ENCODE data around the gene FHOD3. TPM values are rescaled to one million over a fixed set of nuclear protein-coding genes. Genes with fewer than 3 reads are reported as not detected.

Gene FHOD3
- total and polyA plus RNA-seq, 2 experiments from 2014 or later = 2.7 to 8.7 TPM

DNA sequence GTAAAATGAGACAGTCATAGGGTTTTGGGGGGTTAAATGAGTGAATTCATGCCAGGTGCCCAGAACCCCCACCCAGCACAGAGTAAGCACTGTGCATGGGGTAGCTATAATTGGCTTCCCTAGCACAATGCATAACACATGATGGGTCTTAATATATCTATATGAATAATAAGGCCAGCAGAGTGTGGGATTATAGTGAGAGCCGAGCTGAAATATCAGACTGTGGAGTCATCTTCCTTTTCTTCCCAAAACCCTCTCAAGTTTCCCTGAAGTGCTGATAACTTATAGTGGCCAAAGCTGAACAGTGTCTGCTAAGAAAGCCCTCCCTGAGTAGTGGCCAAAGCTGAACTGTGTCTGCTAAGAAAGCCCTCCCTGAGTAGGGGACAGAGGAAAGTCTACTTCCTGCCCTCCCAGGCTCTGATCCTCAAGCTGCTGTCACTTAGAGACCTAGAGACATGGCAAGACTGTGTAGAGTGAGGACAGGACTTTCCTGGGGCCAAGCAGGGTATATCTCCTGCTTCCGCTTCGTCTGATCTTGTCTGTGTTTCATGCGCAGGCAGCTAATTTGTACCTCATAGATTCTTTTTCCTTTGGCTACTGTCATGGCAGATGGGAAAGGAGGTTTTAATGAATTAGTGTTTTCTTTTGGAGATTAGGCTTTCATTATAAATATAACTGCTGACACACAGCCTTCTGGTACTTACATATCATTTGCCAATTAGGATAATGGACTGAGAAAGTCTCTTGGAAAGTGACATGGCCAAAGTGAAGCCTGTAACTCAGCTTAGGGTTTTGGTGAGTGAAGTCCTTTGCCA lies 94.9 kb downstream of the FHOD3 start:
- Histone ChIP-seq H3K27ac (ENCODE audit: low read depth) (no peak overlapping the region), H3K4me3 (no peak overlapping the region), H4K20me1 (replicated peaks; ENCODE audit: insufficient read depth) (no peaks in the 10 kb centered on the region), H3K27me3 (ENCODE audit: insufficient read depth) (no peaks in the 10 kb centered on the region), H2AFZ (no peak overlapping the region), H3K4me1 (ENCODE audit: insufficient read depth) (no peaks in the 10 kb centered on the region), H3F3A (replicated peaks; ENCODE audit: low read depth) (no peaks in the 10 kb centered on the region), H3K79me2 (replicated peaks; ENCODE audit: insufficient read depth) (no peaks in the 10 kb centered on the region), H3K4me2 (no peak overlapping the region), H3K36me3 (ENCODE audit: insufficient read depth) (peaks cover 3% of the 10 kb centered on the region; the same call in 1 of the 2 replicates), H3K9me2 (ENCODE audit: insufficient read depth) (0 out of 2 replicates have a peak, but pooled peaks cover 3% of the 10 kb centered on the region)
- Mint-ChIP-seq H3K27ac (no peak overlapping the region), H3K9me3 (peaks cover 29% of the 10 kb centered on the region; the same call in 2 of the 3 replicates), H3K4me3 (no peak overlapping the region), H3K36me3 (ENCODE audit: low read depth) (peaks cover 22% of the 10 kb centered on the region; the same call in 2 of the 3 replicates), H3K4me1 (peaks cover 12% of the 10 kb centered on the region), H3K27me3 (ENCODE audit: insufficient read depth, low read depth, poor library complexity) (peaks cover 3% of the 10 kb centered on the region)
- ATAC-seq (no peak), DNase-seq (ENCODE audit: low spot score) (no peak)
- TF ChIP-seq, protein P1, sequence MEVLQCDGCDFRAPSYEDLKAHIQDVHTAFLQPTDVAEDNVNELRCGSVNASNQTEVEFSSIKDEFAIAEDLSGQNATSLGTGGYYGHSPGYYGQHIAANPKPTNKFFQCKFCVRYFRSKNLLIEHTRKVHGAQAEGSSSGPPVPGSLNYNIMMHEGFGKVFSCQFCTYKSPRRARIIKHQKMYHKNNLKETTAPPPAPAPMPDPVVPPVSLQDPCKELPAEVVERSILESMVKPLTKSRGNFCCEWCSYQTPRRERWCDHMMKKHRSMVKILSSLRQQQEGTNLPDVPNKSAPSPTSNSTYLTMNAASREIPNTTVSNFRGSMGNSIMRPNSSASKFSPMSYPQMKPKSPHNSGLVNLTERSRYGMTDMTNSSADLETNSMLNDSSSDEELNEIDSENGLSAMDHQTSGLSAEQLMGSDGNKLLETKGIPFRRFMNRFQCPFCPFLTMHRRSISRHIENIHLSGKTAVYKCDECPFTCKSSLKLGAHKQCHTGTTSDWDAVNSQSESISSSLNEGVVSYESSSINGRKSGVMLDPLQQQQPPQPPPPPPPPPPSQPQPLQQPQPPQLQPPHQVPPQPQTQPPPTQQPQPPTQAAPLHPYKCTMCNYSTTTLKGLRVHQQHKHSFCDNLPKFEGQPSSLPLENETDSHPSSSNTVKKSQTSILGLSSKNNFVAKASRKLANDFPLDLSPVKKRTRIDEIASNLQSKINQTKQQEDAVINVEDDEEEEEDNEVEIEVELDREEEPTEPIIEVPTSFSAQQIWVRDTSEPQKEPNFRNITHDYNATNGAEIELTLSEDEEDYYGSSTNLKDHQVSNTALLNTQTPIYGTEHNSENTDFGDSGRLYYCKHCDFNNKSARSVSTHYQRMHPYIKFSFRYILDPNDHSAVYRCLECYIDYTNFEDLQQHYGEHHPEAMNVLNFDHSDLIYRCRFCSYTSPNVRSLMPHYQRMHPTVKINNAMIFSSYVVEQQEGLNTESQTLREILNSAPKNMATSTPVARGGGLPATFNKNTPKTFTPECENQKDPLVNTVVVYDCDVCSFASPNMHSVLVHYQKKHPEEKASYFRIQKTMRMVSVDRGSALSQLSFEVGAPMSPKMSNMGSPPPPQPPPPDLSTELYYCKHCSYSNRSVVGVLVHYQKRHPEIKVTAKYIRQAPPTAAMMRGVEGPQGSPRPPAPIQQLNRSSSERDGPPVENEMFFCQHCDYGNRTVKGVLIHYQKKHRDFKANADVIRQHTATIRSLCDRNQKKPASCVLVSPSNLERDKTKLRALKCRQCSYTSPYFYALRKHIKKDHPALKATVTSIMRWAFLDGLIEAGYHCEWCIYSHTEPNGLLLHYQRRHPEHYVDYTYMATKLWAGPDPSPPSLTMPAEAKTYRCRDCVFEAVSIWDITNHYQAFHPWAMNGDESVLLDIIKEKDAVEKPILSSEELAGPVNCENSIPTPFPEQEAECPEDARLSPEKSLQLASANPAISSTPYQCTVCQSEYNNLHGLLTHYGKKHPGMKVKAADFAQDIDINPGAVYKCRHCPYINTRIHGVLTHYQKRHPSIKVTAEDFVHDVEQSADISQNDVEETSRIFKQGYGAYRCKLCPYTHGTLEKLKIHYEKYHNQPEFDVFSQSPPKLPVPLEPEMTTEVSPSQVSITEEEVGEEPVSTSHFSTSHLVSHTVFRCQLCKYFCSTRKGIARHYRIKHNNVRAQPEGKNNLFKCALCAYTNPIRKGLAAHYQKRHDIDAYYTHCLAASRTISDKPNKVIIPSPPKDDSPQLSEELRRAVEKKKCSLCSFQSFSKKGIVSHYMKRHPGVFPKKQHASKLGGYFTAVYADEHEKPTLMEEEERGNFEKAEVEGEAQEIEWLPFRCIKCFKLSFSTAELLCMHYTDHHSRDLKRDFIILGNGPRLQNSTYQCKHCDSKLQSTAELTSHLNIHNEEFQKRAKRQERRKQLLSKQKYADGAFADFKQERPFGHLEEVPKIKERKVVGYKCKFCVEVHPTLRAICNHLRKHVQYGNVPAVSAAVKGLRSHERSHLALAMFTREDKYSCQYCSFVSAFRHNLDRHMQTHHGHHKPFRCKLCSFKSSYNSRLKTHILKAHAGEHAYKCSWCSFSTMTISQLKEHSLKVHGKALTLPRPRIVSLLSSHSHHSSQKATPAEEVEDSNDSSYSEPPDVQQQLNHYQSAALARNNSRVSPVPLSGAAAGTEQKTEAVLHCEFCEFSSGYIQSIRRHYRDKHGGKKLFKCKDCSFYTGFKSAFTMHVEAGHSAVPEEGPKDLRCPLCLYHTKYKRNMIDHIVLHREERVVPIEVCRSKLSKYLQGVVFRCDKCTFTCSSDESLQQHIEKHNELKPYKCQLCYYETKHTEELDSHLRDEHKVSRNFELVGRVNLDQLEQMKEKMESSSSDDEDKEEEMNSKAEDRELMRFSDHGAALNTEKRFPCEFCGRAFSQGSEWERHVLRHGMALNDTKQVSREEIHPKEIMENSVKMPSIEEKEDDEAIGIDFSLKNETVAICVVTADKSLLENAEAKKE (CRISPR knock-in tag; IDR thresholded peaks at IDR 0.05) = no peak
- TF ChIP-seq, protein P2, sequence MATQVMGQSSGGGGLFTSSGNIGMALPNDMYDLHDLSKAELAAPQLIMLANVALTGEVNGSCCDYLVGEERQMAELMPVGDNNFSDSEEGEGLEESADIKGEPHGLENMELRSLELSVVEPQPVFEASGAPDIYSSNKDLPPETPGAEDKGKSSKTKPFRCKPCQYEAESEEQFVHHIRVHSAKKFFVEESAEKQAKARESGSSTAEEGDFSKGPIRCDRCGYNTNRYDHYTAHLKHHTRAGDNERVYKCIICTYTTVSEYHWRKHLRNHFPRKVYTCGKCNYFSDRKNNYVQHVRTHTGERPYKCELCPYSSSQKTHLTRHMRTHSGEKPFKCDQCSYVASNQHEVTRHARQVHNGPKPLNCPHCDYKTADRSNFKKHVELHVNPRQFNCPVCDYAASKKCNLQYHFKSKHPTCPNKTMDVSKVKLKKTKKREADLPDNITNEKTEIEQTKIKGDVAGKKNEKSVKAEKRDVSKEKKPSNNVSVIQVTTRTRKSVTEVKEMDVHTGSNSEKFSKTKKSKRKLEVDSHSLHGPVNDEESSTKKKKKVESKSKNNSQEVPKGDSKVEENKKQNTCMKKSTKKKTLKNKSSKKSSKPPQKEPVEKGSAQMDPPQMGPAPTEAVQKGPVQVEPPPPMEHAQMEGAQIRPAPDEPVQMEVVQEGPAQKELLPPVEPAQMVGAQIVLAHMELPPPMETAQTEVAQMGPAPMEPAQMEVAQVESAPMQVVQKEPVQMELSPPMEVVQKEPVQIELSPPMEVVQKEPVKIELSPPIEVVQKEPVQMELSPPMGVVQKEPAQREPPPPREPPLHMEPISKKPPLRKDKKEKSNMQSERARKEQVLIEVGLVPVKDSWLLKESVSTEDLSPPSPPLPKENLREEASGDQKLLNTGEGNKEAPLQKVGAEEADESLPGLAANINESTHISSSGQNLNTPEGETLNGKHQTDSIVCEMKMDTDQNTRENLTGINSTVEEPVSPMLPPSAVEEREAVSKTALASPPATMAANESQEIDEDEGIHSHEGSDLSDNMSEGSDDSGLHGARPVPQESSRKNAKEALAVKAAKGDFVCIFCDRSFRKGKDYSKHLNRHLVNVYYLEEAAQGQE (IDR thresholded peaks at IDR 0.05; ENCODE audit: unreplicated experiment) = no peak
- no peak for TF ChIP-seq CREB1 (CRISPR knock-in tag; IDR thresholded peaks at IDR 0.05; ENCODE audit: low read depth)
- no peak for TF ChIP-seq STAT1 (IDR thresholded peaks at IDR 0.05; ENCODE audit: unreplicated experiment)
- no peak for TF ChIP-seq POLR2AphosphoS5 (IDR thresholded peaks at IDR 0.05; ENCODE audit: low read depth)
- TF ChIP-seq NANOG (IDR thresholded peaks at IDR 0.05; ENCODE audit: borderline replicate concordance) = no peak
- no peak for TF ChIP-seq JUNB (IDR thresholded peaks at IDR 0.05; ENCODE audit: unreplicated experiment)
- no peak for TF ChIP-seq EZH2phosphoT487 (IDR thresholded peaks at IDR 0.05; ENCODE audit: unreplicated experiment)
- TF ChIP-seq, protein P3, sequence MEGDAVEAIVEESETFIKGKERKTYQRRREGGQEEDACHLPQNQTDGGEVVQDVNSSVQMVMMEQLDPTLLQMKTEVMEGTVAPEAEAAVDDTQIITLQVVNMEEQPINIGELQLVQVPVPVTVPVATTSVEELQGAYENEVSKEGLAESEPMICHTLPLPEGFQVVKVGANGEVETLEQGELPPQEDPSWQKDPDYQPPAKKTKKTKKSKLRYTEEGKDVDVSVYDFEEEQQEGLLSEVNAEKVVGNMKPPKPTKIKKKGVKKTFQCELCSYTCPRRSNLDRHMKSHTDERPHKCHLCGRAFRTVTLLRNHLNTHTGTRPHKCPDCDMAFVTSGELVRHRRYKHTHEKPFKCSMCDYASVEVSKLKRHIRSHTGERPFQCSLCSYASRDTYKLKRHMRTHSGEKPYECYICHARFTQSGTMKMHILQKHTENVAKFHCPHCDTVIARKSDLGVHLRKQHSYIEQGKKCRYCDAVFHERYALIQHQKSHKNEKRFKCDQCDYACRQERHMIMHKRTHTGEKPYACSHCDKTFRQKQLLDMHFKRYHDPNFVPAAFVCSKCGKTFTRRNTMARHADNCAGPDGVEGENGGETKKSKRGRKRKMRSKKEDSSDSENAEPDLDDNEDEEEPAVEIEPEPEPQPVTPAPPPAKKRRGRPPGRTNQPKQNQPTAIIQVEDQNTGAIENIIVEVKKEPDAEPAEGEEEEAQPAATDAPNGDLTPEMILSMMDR (conservative IDR thresholded peaks at IDR 0.05; ENCODE audit: low read depth in 2 of 2) = no peak
- TF ChIP-seq ZNF331 (CRISPR knock-in tag; IDR thresholded peaks at IDR 0.05; ENCODE audit: low read depth) = no peak
- no peak for TF ChIP-seq EZH2 (IDR thresholded peaks at IDR 0.05; ENCODE audit: low read depth, unreplicated experiment)
- no peak for TF ChIP-seq ETS1 (IDR thresholded peaks at IDR 0.05)
- no peak for TF ChIP-seq ZNF114 (CRISPR knock-in tag; IDR thresholded peaks at IDR 0.05)
